ENCODE results near the gene SLC35E2B. TPM values are rescaled to one million over a fixed set of nuclear protein-coding genes. Genes with fewer than 3 reads are reported as not detected.
A peak's percentile ranks its signal among the peaks of the same experiment; 100 is the strongest.

The SLC35E2B gene
- total and polyA plus RNA-seq, 2 of the 13 experiments (the other 11 are each of a cell fraction or from before 2014, with no cell fraction given), result 14.1 to 19.7 TPM

GRCh38 chr1:1615256-1616044 is 77.1 kb downstream of the SLC35E2B start, which contains the start of gene MIB2 (continued):
- TF ChIP-seq NFE2L2 (IDR thresholded peaks at IDR 0.05; ENCODE audit: low read length) (no peak), ZNF282 (IDR thresholded peaks at IDR 0.05; ENCODE audit: partially characterized antibody) (no peak), PCBP2 (optimal IDR thresholded peaks at IDR 0.05; ENCODE audit: low read depth, low read length, poor library complexity, severe bottlenecking) (no peak), ZNF775 (CRISPR knock-in tag; IDR thresholded peaks at IDR 0.05; ENCODE audit: borderline replicate concordance) (0 out of 2 replicates have a peak, but pooled peaks have one; percentile 78), DPF2 (CRISPR knock-in tag; IDR thresholded peaks at IDR 0.05; ENCODE audit: borderline replicate concordance, low read depth) (peak; percentile 68; the same call in 1 of the 2 replicates), HNRNPK (IDR thresholded peaks at IDR 0.05; ENCODE audit: low read depth, low read length, poor library complexity, severe bottlenecking) (no peak), FIP1L1 (IDR thresholded peaks at IDR 0.05; ENCODE audit: borderline replicate concordance, insufficient read depth, low read depth, low read length) (peak; percentile 25; the same call in 1 of the 2 replicates), SALL1 (CRISPR knock-in tag; IDR thresholded peaks at IDR 0.05) (peak; percentile 76), ZNF484 (CRISPR knock-in tag; IDR thresholded peaks at IDR 0.05; ENCODE audit: borderline replicate concordance, low read depth) (no peak), HNF4G (IDR thresholded peaks at IDR 0.05; ENCODE audit: borderline replicate concordance, low read depth, low read length) (no peak; the same call in 1 of the 2 replicates), HNF4G (CRISPR knock-in tag; IDR thresholded peaks at IDR 0.05; ENCODE audit: borderline replicate concordance, low read depth) (peak; percentile 58; the same call in 1 of the 2 replicates), RORA (CRISPR knock-in tag; IDR thresholded peaks at IDR 0.05) (no peak), KDM5A (IDR thresholded peaks at IDR 0.05; ENCODE audit: borderline replicate concordance, low read length) (peak; percentile 33; the same call in 1 of the 2 replicates), HHEX (CRISPR knock-in tag; IDR thresholded peaks at IDR 0.05) (no peak), IKZF1 (IDR thresholded peaks at IDR 0.05) (no peak), HMGXB3 (CRISPR knock-in tag; IDR thresholded peaks at IDR 0.05; ENCODE audit: borderline replicate concordance) (no peak; the same call in 1 of the 2 replicates), CEBPG (CRISPR knock-in tag; IDR thresholded peaks at IDR 0.05) (no peak), MAFG (CRISPR knock-in tag; IDR thresholded peaks at IDR 0.05) (no peak)
- TF ChIP-seq, protein P1, sequence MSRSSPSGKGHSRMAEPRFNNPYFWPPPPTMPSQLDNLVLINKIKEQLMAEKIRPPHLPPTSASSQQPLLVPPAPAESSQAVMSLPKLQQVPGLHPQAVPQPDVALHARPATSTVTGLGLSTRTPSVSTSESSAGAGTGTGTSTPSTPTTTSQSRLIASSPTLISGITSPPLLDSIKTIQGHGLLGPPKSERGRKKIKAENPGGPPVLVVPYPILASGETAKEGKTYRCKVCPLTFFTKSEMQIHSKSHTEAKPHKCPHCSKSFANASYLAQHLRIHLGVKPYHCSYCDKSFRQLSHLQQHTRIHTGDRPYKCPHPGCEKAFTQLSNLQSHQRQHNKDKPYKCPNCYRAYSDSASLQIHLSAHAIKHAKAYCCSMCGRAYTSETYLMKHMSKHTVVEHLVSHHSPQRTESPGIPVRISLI (CRISPR knock-in tag; IDR thresholded peaks at IDR 0.05; ENCODE audit: borderline replicate concordance), result peak; percentile 31; the same call in 1 of the 2 replicates
- TF ChIP-seq, protein P2, sequence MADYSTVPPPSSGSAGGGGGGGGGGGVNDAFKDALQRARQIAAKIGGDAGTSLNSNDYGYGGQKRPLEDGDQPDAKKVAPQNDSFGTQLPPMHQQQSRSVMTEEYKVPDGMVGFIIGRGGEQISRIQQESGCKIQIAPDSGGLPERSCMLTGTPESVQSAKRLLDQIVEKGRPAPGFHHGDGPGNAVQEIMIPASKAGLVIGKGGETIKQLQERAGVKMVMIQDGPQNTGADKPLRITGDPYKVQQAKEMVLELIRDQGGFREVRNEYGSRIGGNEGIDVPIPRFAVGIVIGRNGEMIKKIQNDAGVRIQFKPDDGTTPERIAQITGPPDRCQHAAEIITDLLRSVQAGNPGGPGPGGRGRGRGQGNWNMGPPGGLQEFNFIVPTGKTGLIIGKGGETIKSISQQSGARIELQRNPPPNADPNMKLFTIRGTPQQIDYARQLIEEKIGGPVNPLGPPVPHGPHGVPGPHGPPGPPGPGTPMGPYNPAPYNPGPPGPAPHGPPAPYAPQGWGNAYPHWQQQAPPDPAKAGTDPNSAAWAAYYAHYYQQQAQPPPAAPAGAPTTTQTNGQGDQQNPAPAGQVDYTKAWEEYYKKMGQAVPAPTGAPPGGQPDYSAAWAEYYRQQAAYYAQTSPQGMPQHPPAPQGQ (CRISPR knock-in tag; IDR thresholded peaks at IDR 0.05; ENCODE audit: borderline replicate concordance), result no peak

Data from HepG2 (cell line).